Esophagus squamous epithelium (tissue), 4 donors: ENCODE data around the gene LRRC56.

Experiments used
- CTCF ChIP-seq, 6 experiments: fragments of 450-650 bp in 4 of 6; fragments of 200-600 bp in 2 of 6; sonication (generic) in 2 of 6; IDR thresholded peaks; one replicate each; pipeline ENCODE4 v1.5.1; 2016 to 2019; ENCODE audit warnings: antibody characterized with exemption in 6 of 6, mild to moderate bottlenecking in 4 of 6, moderate library complexity in 4 of 6
- POLR2A ChIP-seq, 4 donors: fragments of 450-650 bp; IDR thresholded peaks; one replicate each; pipeline ENCODE4 v1.6.1; 2017; ENCODE audit warnings: antibody characterized with exemption in 4 of 4, mild to moderate bottlenecking in 4 of 4, moderate library complexity in 3 of 4

DNA sequence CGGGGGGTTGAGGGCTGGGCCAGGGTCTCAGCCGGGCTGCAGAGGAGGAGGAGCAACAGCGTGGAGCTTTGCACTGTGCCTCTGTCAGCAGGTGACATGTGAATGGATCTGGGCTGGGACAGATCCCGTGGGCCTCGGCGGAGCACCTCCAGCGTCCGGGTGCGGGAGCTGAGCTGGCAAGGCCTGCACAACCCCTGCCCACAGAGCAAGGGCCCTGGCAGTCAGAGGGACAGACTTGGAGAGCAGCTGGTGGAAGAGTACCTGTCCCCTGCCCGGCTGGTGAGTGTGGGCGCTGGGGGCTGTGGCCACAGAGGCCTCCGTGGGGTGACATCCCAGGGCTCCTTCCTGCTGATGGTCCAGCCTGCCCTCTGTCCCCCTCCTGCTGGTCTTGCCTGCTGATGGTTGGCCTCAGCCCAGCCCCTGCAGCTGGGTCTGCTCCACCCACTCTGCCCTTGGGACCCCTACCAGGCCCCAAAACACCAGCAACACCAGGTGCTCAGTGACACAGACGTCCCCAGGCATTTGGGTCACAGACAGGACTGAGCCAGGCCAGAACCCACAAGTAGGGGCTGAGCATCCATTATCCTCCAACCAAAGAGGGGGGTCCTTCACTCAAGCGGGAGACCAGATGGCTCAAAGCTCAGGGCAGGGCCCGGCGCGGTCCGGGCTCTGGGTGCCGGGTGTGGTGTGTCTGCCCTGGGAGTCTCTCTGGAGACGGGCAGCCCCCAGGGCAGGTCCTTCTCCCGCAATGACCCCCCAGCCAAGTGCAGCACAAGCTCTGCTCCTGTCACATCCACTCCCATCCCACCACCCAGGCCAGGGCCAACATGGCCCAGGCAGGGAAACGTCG, 3.5 kb downstream of the LRRC56 start:
- TF ChIP-seq CTCF (IDR thresholded peaks at IDR 0.05) (no peak), POLR2A (IDR thresholded peaks at IDR 0.05) (no peak)
